Measurements from ENCODE around the gene NOS1AP.

The NOS1AP gene

GRCh38 chr1:162381941-162382750 is 312.7 kb downstream of the NOS1AP start:
- no peak overlapping the region for H2AFZ ChIP-seq (ENCODE audit: low read length)
- H3K27me3 ChIP-seq (replicated peaks; ENCODE audit: insufficient read depth, low read length), result no peaks in the 10 kb centered on the region
- H3K36me3 ChIP-seq (replicated peaks; ENCODE audit: insufficient read depth, low read length), result no peaks in the 10 kb centered on the region
- no peaks in the 10 kb centered on the region for H4K20me1 ChIP-seq (ENCODE audit: insufficient read depth, low read length)
- H3K9me3 ChIP-seq (replicated peaks; ENCODE audit: insufficient read depth, low read length), result no peaks in the 10 kb centered on the region
- no peak overlapping the region for H3K9ac ChIP-seq (ENCODE audit: low read length)
- H3F3A ChIP-seq (ENCODE audit: insufficient read depth, low read length), result no peaks in the 10 kb centered on the region
- H3K4me2 ChIP-seq (ENCODE audit: low read depth, low read length), result no peak overlapping the region
- DNase-seq, result no peak
- no peak overlapping the region for H3K27ac ChIP-seq (ENCODE audit: low read length)
- H3K4me3 ChIP-seq (ENCODE audit: low read length), result no peak overlapping the region
- H3K79me2 ChIP-seq (ENCODE audit: low read length), result no peaks in the 10 kb centered on the region
- H3K4me1 ChIP-seq (ENCODE audit: low read length), result no peaks in the 10 kb centered on the region
- H3K9me2 ChIP-seq (replicated peaks; ENCODE audit: insufficient read depth, low read length), result no peaks in the 10 kb centered on the region
- TF ChIP-seq EZH2phosphoT487 (IDR thresholded peaks at IDR 0.05; ENCODE audit: low read length), result no peak
- TF ChIP-seq, protein P1, sequence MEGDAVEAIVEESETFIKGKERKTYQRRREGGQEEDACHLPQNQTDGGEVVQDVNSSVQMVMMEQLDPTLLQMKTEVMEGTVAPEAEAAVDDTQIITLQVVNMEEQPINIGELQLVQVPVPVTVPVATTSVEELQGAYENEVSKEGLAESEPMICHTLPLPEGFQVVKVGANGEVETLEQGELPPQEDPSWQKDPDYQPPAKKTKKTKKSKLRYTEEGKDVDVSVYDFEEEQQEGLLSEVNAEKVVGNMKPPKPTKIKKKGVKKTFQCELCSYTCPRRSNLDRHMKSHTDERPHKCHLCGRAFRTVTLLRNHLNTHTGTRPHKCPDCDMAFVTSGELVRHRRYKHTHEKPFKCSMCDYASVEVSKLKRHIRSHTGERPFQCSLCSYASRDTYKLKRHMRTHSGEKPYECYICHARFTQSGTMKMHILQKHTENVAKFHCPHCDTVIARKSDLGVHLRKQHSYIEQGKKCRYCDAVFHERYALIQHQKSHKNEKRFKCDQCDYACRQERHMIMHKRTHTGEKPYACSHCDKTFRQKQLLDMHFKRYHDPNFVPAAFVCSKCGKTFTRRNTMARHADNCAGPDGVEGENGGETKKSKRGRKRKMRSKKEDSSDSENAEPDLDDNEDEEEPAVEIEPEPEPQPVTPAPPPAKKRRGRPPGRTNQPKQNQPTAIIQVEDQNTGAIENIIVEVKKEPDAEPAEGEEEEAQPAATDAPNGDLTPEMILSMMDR (IDR thresholded peaks at IDR 0.05; ENCODE audit: low read length), result no peak

- no peak overlapping the region for H3K4me3 ChIP-seq (ENCODE audit: low read length)
These were observed 313.6 kb downstream of the NOS1AP start for GRCh38 chr1:162383091-162383490.

GRCh38 chr1:162383516-162383915 is 314.0 kb downstream of the NOS1AP start:
- no peaks in the 10 kb centered on the region for H3K9me3 ChIP-seq (replicated peaks; ENCODE audit: insufficient read depth, low read length)
- H3K4me3 ChIP-seq (ENCODE audit: low read length), result no peak overlapping the region
- H3K79me2 ChIP-seq (ENCODE audit: low read length), result no peaks in the 10 kb centered on the region
- TF ChIP-seq, protein P1 (IDR thresholded peaks at IDR 0.05; ENCODE audit: low read length), result no peak
- TF ChIP-seq EZH2 (optimal IDR thresholded peaks at IDR 0.05; ENCODE audit: low read depth, low read length) (no peak), EZH2phosphoT487 (IDR thresholded peaks at IDR 0.05; ENCODE audit: low read length) (no peak)
- no peak overlapping the region for H3K4me2 ChIP-seq (ENCODE audit: low read depth, low read length)
- H4K20me1 ChIP-seq (ENCODE audit: insufficient read depth, low read length), result no peaks in the 10 kb centered on the region
- no peak for DNase-seq
- no peak overlapping the region for H3K9ac ChIP-seq (ENCODE audit: low read length)
- H3K27ac ChIP-seq (ENCODE audit: low read length), result no peak overlapping the region
- no peaks in the 10 kb centered on the region for H3K27me3 ChIP-seq (replicated peaks; ENCODE audit: insufficient read depth, low read length)
- H3K36me3 ChIP-seq (replicated peaks; ENCODE audit: insufficient read depth, low read length), result no peaks in the 10 kb centered on the region
- H2AFZ ChIP-seq (ENCODE audit: low read length), result no peak overlapping the region
- no peaks in the 10 kb centered on the region for H3K4me1 ChIP-seq (ENCODE audit: low read length)
- no peaks in the 10 kb centered on the region for H3F3A ChIP-seq (ENCODE audit: insufficient read depth, low read length)
- no peaks in the 10 kb centered on the region for H3K9me2 ChIP-seq (replicated peaks; ENCODE audit: insufficient read depth, low read length)

More at GRCh38 chr1:162383091-162383490, 313.6 kb downstream of the NOS1AP start:
- Histone ChIP-seq H3K36me3 (replicated peaks; ENCODE audit: insufficient read depth, low read length) (no peaks in the 10 kb centered on the region), H3K4me2 (ENCODE audit: low read depth, low read length) (no peak overlapping the region), H3K27me3 (replicated peaks; ENCODE audit: insufficient read depth, low read length) (no peaks in the 10 kb centered on the region), H3F3A (ENCODE audit: insufficient read depth, low read length) (no peaks in the 10 kb centered on the region), H3K9me3 (replicated peaks; ENCODE audit: insufficient read depth, low read length) (no peaks in the 10 kb centered on the region), H4K20me1 (ENCODE audit: insufficient read depth, low read length) (no peaks in the 10 kb centered on the region), H3K9ac (ENCODE audit: low read length) (no peak overlapping the region), H3K27ac (ENCODE audit: low read length) (no peak overlapping the region), H2AFZ (ENCODE audit: low read length) (no peak overlapping the region), H3K79me2 (ENCODE audit: low read length) (no peaks in the 10 kb centered on the region), H3K9me2 (replicated peaks; ENCODE audit: insufficient read depth, low read length) (no peaks in the 10 kb centered on the region), H3K4me1 (ENCODE audit: low read length) (no peaks in the 10 kb centered on the region)
- no peak for DNase-seq
- TF ChIP-seq EZH2 (optimal IDR thresholded peaks at IDR 0.05; ENCODE audit: low read depth, low read length) (no peak), EZH2phosphoT487 (IDR thresholded peaks at IDR 0.05; ENCODE audit: low read length) (no peak)
- TF ChIP-seq, protein P1 (IDR thresholded peaks at IDR 0.05; ENCODE audit: low read length), result no peak
